Superior temporal gyrus (tissue), 1 donor: ENCODE measurements around the gene RIPK4.
"Not testable (repeated sequence)": the region's sequence is repeated elsewhere in the genome, so short reads cannot be mapped to it uniquely, and the experiment has no call there.

Experiments
- DNase-seq: peaks from one replicate; pipeline ENCODE4 v3.0.0-alpha.2; 2016; ENCODE audit errors: extremely low spot score

The RIPK4 gene

DNA sequence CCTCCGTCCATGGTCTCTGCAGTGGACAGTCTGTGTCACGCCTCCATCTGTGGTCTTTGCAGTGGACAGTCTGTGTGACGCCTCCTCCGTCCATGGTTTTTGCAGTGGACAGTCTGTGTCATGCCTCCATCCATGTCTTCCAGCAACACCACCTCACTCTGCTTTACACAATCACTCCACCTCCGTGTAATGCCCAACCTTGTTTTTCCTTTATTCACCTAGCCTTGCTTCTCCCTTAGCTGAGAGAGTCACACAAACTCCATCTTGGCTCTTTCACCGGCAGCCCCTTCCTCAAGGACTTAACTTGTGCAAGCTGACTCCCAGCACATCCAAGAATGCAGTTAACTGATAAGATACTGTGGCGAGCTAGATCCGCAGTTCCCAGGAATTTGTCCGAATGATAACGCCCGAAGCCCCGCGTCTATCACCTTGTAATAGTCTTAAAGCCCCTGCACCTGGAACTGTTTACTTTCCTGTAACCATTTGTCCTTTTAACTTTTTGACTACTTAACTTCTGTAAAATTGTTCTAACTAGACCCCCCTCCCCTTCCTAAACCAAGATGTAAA is 52.5 kb downstream of the RIPK4 start:
- not testable (repeated sequence) for DNase-seq

- DNase-seq, result no peak
Observed at GRCh38 chr21:41713495-41714281, 53.2 kb downstream of the RIPK4 start.

- DNase-seq, result no peak
Observed at GRCh38 chr21:41712730-41713129, 54.1 kb downstream of the RIPK4 start.

DNA sequence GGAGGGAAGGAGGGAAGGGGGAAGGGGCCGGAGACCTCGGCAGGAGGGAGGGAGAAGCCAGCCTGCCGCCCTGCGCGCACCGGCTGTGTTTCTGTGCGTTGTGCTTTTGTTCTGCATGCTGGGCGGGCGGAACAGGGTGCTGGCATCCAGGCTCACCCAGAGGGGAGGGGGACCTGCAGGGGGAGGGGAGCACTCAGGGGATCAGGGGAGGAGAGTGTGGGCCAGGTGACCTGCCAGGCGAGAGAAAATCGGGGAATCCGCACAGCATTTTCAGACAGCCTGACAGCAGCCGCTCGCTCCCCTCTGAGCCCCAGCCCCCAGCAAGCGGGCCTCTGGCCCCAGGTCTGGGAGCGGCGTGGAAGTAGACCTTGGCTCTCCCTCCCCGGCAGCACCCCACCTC is 54.7 kb downstream of the RIPK4 start:
- no peak for DNase-seq

DNA sequence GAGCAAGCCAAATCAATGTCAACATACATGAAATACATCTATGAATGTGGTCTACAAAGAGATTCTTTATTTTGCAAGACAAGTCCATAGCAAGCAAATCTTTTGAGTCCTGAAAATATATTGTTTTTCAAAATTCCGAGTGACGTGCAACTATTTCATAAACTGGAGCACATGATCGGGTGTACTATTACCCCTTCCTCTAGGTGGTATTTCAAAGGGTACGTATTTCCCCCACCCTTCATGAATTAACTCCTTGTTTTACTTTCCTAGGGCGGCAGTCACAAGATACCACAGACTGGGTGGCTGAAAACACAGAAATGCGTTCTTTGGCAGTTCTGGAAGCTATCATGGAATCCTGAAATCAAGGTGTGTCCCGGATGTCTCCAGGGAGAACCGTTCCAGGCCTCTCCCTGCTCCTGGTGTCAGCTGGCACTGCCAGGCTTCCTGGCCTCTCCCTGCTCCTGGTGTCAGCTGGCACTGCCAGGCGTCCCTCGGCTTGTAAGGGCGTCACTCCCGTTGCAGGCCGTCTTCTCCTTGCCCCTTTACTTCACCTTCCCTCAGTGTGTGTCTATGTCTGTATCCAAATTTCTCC is 55.3 kb downstream of the RIPK4 start:
- no peak for DNase-seq

- DNase-seq, result no peak
Observed at GRCh38 chr21:41710823-41711160, 56.1 kb downstream of the RIPK4 start.

DNA sequence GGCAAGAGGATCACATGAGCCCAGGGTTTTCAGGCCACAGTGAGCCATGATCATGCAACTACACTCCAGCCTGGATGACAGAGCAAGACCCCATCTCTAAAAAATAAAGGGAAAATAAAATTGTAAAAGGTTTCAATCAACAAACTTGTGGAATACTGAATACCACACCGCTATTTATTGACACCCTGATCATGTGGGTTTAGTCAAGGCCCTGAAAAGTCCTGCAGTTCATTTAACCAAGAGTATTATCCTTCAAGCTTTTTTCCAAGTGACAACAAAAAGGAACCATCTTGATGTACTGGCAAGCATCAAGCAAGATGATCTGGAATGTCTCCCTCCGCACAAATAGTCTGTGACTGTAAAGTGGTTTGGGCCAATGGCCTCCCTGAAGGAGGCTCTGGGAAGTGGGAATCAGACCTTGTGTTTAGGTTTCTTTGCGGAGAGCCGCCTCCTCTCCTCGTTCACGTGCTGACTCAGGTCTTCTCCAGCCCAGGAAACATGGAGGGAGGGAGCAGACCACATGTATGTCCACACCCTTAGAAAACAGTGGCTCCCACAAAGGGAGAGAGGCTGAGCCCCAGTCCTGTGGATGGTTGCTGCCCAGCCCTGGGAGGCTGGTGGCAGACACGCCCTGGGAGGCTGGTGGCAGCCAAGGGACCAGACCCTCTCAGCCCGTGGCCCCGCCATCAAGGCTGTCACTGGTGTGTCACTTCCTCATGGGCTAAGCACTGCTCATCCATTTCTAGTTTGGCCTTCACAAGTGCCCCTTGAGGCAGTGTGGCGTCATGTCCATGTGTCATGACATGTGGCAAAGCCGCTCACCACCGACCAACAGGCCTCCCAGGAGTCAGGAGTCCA is 56.7 kb downstream of the RIPK4 start:
- DNase-seq, result no peak

GRCh38 chr21:41709166-41709565 is 57.7 kb downstream of the RIPK4 start:
- no peak for DNase-seq

GRCh38 chr21:41707960-41708330 is 58.9 kb downstream of the RIPK4 start:
- DNase-seq, result no peak

- DNase-seq, result no peak
Observed at GRCh38 chr21:41707231-41707959, 59.5 kb downstream of the RIPK4 start.

- DNase-seq, result no peak
Observed at GRCh38 chr21:41706678-41707077, 60.2 kb downstream of the RIPK4 start.

DNA sequence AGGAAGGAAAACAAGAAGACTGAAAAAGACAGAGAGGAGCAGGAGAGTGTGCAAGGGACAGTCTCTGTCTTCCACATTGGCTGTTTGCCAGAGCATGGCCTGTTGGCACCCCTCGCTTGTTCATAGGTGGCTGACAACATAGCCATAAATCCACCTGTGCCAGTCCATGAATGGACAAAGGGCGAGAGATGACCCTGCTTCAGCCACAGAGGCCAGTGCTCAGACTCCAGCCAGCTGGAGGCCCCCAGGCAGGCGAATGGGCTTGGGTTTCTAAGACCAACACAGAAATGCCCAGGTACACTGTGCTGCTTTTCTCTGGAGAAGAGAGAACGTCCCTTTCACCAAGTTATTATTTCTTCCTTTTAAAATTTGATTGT is 60.6 kb downstream of the RIPK4 start:
- no peak for DNase-seq

DNA sequence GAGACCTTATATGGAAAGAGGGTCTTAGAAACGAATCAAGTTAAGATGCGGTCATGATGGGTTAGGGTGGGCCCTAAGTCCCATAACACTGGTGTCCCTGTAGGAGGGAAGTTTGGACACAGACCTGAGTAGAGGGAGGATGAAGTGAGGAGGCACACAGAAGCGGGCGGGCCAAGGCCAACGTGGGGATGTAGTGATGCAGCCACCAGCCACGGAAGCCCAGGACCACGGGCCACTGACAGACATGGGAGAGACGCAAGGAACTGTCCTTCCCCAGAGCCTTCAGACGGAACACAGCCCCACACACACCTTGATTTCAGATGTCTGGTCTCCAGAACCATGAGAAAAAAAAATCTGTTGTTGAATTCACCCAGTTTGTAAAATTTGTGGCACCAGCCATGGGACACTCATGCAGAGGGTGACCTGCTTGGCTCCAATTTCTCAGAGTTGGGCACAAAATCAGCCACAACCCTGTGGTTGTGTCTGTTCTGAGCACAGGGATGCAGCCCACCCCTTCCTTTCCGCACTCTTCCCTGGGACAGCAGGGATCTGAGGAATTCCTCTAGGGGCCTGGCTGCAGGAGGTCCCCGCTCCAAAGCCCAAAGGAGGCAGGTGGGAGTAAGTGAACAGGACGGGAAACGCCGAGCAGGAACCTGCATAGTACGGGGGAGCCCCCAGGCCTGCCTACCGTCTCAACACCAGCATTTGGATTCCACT is 61.1 kb downstream of the RIPK4 start:
- no peak for DNase-seq

DNA sequence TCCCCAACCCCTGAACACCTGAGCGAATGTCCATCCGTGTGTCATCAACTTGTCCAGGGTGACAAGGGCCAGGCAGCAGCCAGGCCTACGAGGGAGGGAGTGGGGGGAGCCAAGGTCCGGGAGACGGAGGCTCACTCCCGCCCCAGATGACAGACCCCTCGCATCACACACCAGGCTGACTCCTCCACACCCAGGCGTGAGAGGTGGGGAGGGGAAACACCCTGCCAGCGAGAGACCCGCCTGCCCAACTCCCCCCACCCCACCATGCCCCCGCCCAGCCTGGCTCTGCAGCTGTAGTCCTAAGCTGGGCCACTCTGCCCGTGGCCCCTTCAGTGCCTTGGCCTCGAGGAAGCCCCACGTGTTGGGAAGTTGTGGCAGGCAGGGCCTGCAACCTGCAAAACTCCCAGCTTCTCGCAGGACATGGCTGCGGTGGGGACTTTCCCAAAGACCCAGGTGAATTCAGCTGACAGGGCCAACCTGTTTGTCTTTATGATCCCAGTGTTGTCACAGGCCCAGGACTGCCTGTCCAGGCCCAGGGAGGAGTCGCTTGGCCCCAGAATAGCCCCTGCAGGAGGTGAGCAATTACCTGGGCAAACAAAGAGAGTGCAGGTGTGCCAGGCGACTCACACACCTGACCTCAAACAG is 62.9 kb downstream of the RIPK4 start:
- no peak for DNase-seq

GRCh38 chr21:41701749-41702148 is 65.1 kb downstream of the RIPK4 start:
- no peak for DNase-seq

GRCh38 chr21:41699311-41699710 is 67.5 kb downstream of the RIPK4 start:
- no peak for DNase-seq

DNA sequence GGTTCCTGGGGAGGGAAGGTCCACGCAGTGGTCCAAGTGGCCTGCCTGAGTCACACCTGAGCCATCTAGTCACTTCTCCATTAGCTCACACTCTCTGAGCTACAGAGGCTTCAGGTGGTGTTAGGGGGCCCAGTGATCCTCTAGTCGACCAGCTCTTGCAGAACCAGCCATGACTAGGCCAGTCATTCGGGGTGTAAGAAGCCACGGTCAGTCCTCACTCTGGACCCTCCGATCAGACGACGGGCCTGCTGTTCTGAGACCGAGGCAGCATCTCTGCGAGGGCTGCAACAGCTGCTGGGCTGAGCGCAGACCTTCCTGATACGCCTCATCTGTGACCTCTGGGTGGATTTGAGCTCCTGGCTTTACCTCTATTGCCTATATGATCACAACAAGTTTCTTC is 68.8 kb downstream of the RIPK4 start:
- DNase-seq, result no peak

DNA sequence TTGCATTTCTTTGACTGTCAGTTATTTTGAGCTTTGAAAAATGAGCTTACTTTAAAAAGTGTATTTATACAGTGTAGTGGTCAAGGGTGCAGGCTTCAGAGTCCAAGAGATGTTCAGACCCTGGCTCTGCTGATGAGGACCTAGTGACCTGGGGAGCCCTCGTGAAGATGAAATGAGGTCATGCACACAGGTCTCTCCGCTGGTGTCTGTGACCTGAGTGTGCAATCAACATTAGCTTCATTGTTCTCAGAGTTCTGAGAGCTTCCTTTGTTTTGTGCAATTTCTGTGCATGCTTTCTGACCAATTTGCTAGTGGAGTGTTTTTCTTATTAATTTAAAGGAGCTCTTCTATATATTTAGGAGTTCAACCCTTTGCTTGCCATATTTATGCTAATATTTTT is 71.3 kb downstream of the RIPK4 start:
- DNase-seq, result peak; percentile 48

GRCh38 chr21:41694042-41694441 is 72.8 kb downstream of the RIPK4 start:
- not testable (repeated sequence) for DNase-seq

GRCh38 chr21:41692185-41692565 is 74.7 kb downstream of the RIPK4 start:
- DNase-seq, result peak; percentile 54
